K562 (cell line): ENCODE measurements around the gene NTF4. TPM values are rescaled to one million over a fixed set of nuclear protein-coding genes. Genes with fewer than 3 reads are reported as not detected.

Experiments
- ASH1L ChIP-seq: fragments of 450-650 bp; IDR thresholded peaks from 2 replicates; pipeline ENCODE4 v1.6.1; 2018; ENCODE audit warnings: borderline replicate concordance, mild to moderate bottlenecking, low read depth; ENCODE audit not compliant: partially characterized antibody
- CTBP1 ChIP-seq: fragments of 450-650 bp; IDR thresholded peaks from 2 replicates; pipeline ENCODE4 v1.6.1; 2016; ENCODE audit warnings: borderline replicate concordance
- DNMT1 ChIP-seq: fragments of 450-650 bp; IDR thresholded peaks from 2 replicates; pipeline ENCODE4 v1.6.1; 2016; ENCODE audit warnings: antibody characterized with exemption, mild to moderate bottlenecking
- DPF2 ChIP-seq: fragments of 450-650 bp; IDR thresholded peaks from 2 replicates; pipeline ENCODE4 v1.6.1; 2016
- FOXP1 ChIP-seq: sonication (generic); formaldehyde crosslinking; IDR thresholded peaks from 2 replicates; pipeline ENCODE4 v1.8.0; 2022; ENCODE audit warnings: mild to moderate bottlenecking, missing genetic modification reagents
- HOXB6 ChIP-seq: fragments of 250-450 bp; sonication (Bioruptor Pico); IDR thresholded peaks from 2 replicates; pipeline ENCODE4 v1.5.1; 2022; ENCODE audit warnings: mild to moderate bottlenecking, borderline replicate concordance
- TGIF2 ChIP-seq: sonication (generic); formaldehyde crosslinking; IDR thresholded peaks from 2 replicates; pipeline ENCODE4 v1.8.1; 2022; ENCODE audit warnings: mild to moderate bottlenecking, missing genetic modification reagents, moderate library complexity
- TRIM24 ChIP-seq, 2 experiments: fragments of 450-650 bp; IDR thresholded peaks; 2 replicates each; pipeline ENCODE4 v1.6.1; 2016
- ZNF239 ChIP-seq: fragments of 250-450 bp; sonication (Bioruptor Pico); IDR thresholded peaks from 2 replicates; pipeline ENCODE4 v1.4.0; 2020; ENCODE audit warnings: mild to moderate bottlenecking
- ZNF407 ChIP-seq: fragments of 450-650 bp; IDR thresholded peaks from 2 replicates; pipeline ENCODE4 v1.6.1; 2016; ENCODE audit warnings: low read depth
- ZNF584 ChIP-seq: fragments of 200-800 bp; sonication (Bioruptor generic); IDR thresholded peaks from 2 replicates; pipeline ENCODE4 v1.6.1; 2016; ENCODE audit warnings: low read depth, mild to moderate bottlenecking, missing genetic modification characterization, missing compliant biosample characterization
- polyA plus RNA-seq, 8 experiments: library from polyadenylated mRNA; depleted of rRNA in 4 of 8; stranded (reverse) in 5 of 8; unstranded in 3 of 8; fragments of >200 nt; fragmentation: Nextera tagmentation in 2 of 8; fragmentation: Illumina TruSeq in 1 of 8; extraction: Ambion mirVana in 2 of 8; extraction: Trizol in 1 of 8; gene quantifications; 2 replicates each; pipeline versions ENCODE4 v1.2.1 to v1.2.3, GENCODE V29; 2011 to 2014; ENCODE audit warnings: inconsistent platforms in 1 of 8, missing spikeins in 1 of 8
- total RNA-seq, 7 experiments: library from RNA; depleted of rRNA in 6 of 7; stranded (reverse); fragments of >200 nt in 6 of 7; fragmentation: Illumina TruSeq in 2 of 7; extraction: Trizol in 2 of 7; gene quantifications; 2 replicates each; pipeline versions ENCODE4 v1.2.1 to v1.2.3, GENCODE V29; 2011 to 2021; ENCODE audit warnings: low replicate concordance in 1 of 7
- TF ChIP-seq, protein P1 (sequence below): fragments of 250-450 bp; sonication (Bioruptor Pico); IDR thresholded peaks from 2 replicates; pipeline ENCODE4 v1.8.0; 2021; ENCODE audit warnings: mild to moderate bottlenecking, moderate library complexity
- TF ChIP-seq, protein P2 (sequence below): fragments of 450-650 bp; IDR thresholded peaks from 2 replicates; pipeline ENCODE4 v1.6.1; 2016; ENCODE audit warnings: antibody characterized with exemption

NTF4 gene
- total and polyA plus RNA-seq, 9 of the 15 experiments (the other 6 are each of a cell fraction or from before 2014, with no cell fraction given) = not detected

- no peak for TF ChIP-seq DNMT1
- TF ChIP-seq TRIM24 (IDR thresholded peaks at IDR 0.05) = no peak
- no peak for TF ChIP-seq HOXB6 (CRISPR knock-in tag)
- TF ChIP-seq TGIF2 = no peak
- TF ChIP-seq ZNF584 (CRISPR knock-in tag) = no peak
- TF ChIP-seq, protein P1, sequence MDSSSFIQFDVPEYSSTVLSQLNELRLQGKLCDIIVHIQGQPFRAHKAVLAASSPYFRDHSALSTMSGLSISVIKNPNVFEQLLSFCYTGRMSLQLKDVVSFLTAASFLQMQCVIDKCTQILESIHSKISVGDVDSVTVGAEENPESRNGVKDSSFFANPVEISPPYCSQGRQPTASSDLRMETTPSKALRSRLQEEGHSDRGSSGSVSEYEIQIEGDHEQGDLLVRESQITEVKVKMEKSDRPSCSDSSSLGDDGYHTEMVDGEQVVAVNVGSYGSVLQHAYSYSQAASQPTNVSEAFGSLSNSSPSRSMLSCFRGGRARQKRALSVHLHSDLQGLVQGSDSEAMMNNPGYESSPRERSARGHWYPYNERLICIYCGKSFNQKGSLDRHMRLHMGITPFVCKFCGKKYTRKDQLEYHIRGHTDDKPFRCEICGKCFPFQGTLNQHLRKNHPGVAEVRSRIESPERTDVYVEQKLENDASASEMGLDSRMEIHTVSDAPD (CRISPR knock-in tag) = no peak
- TF ChIP-seq ASH1L = no peak
- TF ChIP-seq DPF2 = peak; percentile 48; the same call in 1 of the 2 replicates
- TF ChIP-seq, protein P2, sequence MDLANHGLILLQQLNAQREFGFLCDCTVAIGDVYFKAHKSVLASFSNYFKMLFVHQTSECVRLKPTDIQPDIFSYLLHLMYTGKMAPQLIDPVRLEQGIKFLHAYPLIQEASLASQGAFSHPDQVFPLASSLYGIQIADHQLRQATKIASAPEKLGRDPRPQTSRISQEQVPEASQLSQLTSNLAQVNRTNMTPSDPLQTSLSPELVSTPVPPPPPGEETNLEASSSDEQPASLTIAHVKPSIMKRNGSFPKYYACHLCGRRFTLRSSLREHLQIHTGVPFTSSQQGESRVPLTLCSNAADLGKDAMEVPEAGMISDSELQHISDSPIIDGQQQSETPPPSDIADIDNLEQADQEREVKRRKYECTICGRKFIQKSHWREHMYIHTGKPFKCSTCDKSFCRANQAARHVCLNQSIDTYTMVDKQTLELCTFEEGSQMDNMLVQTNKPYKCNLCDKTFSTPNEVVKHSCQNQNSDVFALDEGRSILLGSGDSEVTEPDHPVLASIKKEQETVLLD = 0 out of 2 replicates have a peak, but pooled peaks have one; percentile 38
- no peak for TF ChIP-seq ZNF239 (CRISPR knock-in tag)
- TF ChIP-seq CTBP1 = no peak
- TF ChIP-seq ZNF407 = no peak
- TF ChIP-seq FOXP1 (CRISPR knock-in tag) = no peak
Observed at GRCh38 chr19:49020931-49021895, 43.4 kb downstream of the NTF4 start (continued).
